ENCODE data around the gene KDM7A.

DNA sequence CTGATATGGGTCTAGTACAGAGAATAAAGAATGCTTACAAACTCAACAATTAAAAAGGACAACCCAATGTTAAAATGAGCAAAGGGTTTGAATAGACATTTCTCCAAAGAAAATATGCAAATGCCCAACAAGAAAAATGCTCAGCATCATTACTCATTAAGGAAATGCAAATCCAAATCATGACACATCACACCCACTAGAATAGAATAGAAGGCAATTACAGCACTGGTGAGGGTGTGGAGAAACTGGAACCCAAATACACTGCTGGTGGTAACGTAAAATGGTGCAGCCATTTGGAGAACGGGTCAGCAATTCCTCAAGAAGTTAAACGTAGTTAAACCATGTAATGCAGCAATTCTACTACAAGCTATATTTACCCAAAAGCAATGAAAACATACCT, 53.8 kb downstream of the KDM7A start:
- TF ChIP-seq CTCF (IDR thresholded peaks at IDR 0.05), result no peak
- TF ChIP-seq ZNF121 (CRISPR knock-in tag; IDR thresholded peaks at IDR 0.05), result no peak
- TF ChIP-seq ZNF423 (CRISPR knock-in tag; IDR thresholded peaks at IDR 0.05), result no peak
- no peak for TF ChIP-seq TP53 (CRISPR knock-in tag; IDR thresholded peaks at IDR 0.05)
- TF ChIP-seq NR1H2 (CRISPR knock-in tag; IDR thresholded peaks at IDR 0.05), result no peak
- no peak for TF ChIP-seq MYBL2 (CRISPR knock-in tag; IDR thresholded peaks at IDR 0.05)
- TF ChIP-seq JUN (CRISPR knock-in tag; IDR thresholded peaks at IDR 0.05), result no peak
- TF ChIP-seq TEAD4 (CRISPR knock-in tag; IDR thresholded peaks at IDR 0.05), result no peak
- TF ChIP-seq FOXK1 (CRISPR knock-in tag; IDR thresholded peaks at IDR 0.05), result no peak
- no peak for TF ChIP-seq USF2 (CRISPR knock-in tag; IDR thresholded peaks at IDR 0.05)
- TF ChIP-seq SP1 (CRISPR knock-in tag; conservative IDR thresholded peaks at IDR 0.05), result no peak
- no peak for TF ChIP-seq SOX15 (CRISPR knock-in tag; IDR thresholded peaks at IDR 0.05)
- TF ChIP-seq MAX (CRISPR knock-in tag; IDR thresholded peaks at IDR 0.05), result no peak
